Fibroblast of lung (primary cell): ENCODE results near the gene ACTN1. TPM values are rescaled to one million over a fixed set of nuclear protein-coding genes. Genes with fewer than 3 reads are reported as not detected.
A peak's percentile ranks its signal among the peaks of the same experiment; 100 is the strongest.

Source experiments
- DNase-seq, 2 donors: peaks; one replicate each; pipeline versions ENCODE4 v3.0.0 to v3.0.0-alpha.2; 2010; ENCODE audit warnings: low read depth in 2 of 2
- H2AFZ ChIP-seq: 2 replicates; pipeline ENCODE4 v1.5.1; 2012; ENCODE audit warnings: low read length, control low read depth, inconsistent platforms
- H3K27ac ChIP-seq: 2 replicates; pipeline ENCODE4 v1.5.1; 2011; ENCODE audit warnings: low read length, control low read depth; ENCODE audit not compliant: insufficient read depth
- H3K27me3 ChIP-seq: 2 replicates; pipeline ENCODE4 v1.5.1; 2011; ENCODE audit warnings: mild to moderate bottlenecking, low read length; ENCODE audit not compliant: control insufficient read depth, insufficient read depth
- H3K36me3 ChIP-seq: 2 replicates; pipeline ENCODE4 v1.5.1; 2011; ENCODE audit warnings: low read length; ENCODE audit not compliant: control insufficient read depth, insufficient read depth
- H3K4me1 ChIP-seq: 2 replicates; pipeline ENCODE4 v1.5.1; 2011; ENCODE audit warnings: low read length; ENCODE audit not compliant: control insufficient read depth, insufficient read depth; ENCODE audit errors: extremely low read depth
- H3K4me2 ChIP-seq: 2 replicates; pipeline ENCODE4 v1.5.1; 2011; ENCODE audit warnings: low read length, control low read depth; ENCODE audit not compliant: insufficient read depth; ENCODE audit errors: extremely low read depth
- H3K4me3 ChIP-seq, 4 experiments: fragments of 200-600 bp in 1 of 4; sonication (generic) in 1 of 4; replicated peaks in 1 of 4; 2 replicates each; pipeline ENCODE4 v1.5.1; 2011 to 2016; ENCODE audit warnings: low read length in 4 of 4, low read depth in 3 of 4, mild to moderate bottlenecking in 3 of 4, control low read depth in 2 of 4, inconsistent platforms in 1 of 4, mixed read lengths in 1 of 4; ENCODE audit not compliant: insufficient read depth in 1 of 4; ENCODE audit errors: control extremely low read depth in 1 of 4
- H3K79me2 ChIP-seq: 2 replicates; pipeline ENCODE4 v1.5.1; 2012; ENCODE audit warnings: mild to moderate bottlenecking, low read length, inconsistent platforms; ENCODE audit not compliant: control insufficient read depth, insufficient read depth
- H3K9ac ChIP-seq: 2 replicates; pipeline ENCODE4 v1.5.1; 2011; ENCODE audit warnings: mild to moderate bottlenecking, low read length, control low read depth; ENCODE audit not compliant: insufficient read depth
- H3K9me3 ChIP-seq: 2 replicates; pipeline ENCODE4 v1.5.1; 2012; ENCODE audit warnings: low read depth, low read length; ENCODE audit not compliant: control insufficient read depth, insufficient read depth
- H4K20me1 ChIP-seq: 2 replicates; pipeline ENCODE4 v1.5.1; 2011; ENCODE audit warnings: low read length; ENCODE audit not compliant: control insufficient read depth, insufficient read depth; ENCODE audit errors: extremely low read depth
- EZH2 ChIP-seq: IDR thresholded peaks from 2 replicates; pipeline ENCODE4 v1.5.1; 2012; ENCODE audit warnings: low read length, control low read depth, mild to moderate bottlenecking; ENCODE audit errors: missing control alignments
- polyA plus RNA-seq, 2 donors: library from polyadenylated mRNA; depleted of rRNA in 1 of 2; stranded (reverse) in 1 of 2; unstranded in 1 of 2; fragments of >200 nt; gene quantifications; 2 replicates each; pipeline ENCODE4 v1.2.1, GENCODE V29; 2011 to 2012; ENCODE audit warnings: missing spikeins in 1 of 2
- total RNA-seq: library from RNA; depleted of rRNA; stranded (reverse); fragments of >200 nt; gene quantifications from 2 replicates; pipeline ENCODE4 v1.2.1, GENCODE V29; 2014
- TF ChIP-seq, protein P1 (sequence below), 2 donors: IDR thresholded peaks in 1 of 2; conservative IDR thresholded peaks in 1 of 2; 1 replicate in 1 of 2; 2 replicates in 1 of 2; pipeline ENCODE4 v1.5.1; 2011 to 2012; ENCODE audit warnings: low read length in 2 of 2, control low read depth in 1 of 2, inconsistent platforms in 1 of 2, low read depth in 1 of 2, mild to moderate bottlenecking in 1 of 2

ACTN1 gene
- total and polyA plus RNA-seq, 2 donors (not counting 1 experiment from before 2014, with no cell fraction given), result 254 to 729 TPM

DNA sequence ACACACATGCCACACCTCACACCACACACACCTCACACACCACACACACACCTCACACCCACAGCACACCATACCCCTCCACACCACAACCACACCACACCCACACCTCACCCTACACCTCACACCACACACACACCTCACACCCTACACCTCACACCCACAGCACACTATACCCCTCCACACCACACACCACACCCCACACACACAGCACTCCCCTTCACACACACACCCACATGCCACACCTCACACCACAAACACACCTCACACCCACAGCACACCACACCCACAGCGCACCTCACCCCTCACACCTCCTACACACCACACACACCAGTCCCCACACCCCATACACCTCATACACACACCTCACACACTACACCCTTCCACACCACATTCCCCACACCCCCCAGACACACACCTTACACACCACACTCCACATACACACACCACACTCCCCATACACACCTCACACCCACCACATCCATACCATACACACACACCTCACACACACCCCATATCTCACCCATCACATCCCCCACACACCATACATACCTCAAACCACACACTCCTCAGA, 80.0 kb downstream of the ACTN1 start:
- no peak for DNase-seq
- Histone ChIP-seq H3K4me2 (no peak overlapping the region), H4K20me1 (no peaks in the 10 kb centered on the region), H2AFZ (no peak overlapping the region), H3K4me1 (peaks cover 9% of the 10 kb centered on the region), H3K27me3 (no peaks in the 10 kb centered on the region), H3K27ac (peak overlapping the region; percentile 23), H3K79me2 (peaks cover 34% of the 10 kb centered on the region), H3K36me3 (peaks cover 50% of the 10 kb centered on the region), H3K9ac (no peak overlapping the region), H3K9me3 (no peaks in the 10 kb centered on the region), H3K4me3 (no peak overlapping the region)
- no peak for TF ChIP-seq EZH2
- TF ChIP-seq, protein P1, sequence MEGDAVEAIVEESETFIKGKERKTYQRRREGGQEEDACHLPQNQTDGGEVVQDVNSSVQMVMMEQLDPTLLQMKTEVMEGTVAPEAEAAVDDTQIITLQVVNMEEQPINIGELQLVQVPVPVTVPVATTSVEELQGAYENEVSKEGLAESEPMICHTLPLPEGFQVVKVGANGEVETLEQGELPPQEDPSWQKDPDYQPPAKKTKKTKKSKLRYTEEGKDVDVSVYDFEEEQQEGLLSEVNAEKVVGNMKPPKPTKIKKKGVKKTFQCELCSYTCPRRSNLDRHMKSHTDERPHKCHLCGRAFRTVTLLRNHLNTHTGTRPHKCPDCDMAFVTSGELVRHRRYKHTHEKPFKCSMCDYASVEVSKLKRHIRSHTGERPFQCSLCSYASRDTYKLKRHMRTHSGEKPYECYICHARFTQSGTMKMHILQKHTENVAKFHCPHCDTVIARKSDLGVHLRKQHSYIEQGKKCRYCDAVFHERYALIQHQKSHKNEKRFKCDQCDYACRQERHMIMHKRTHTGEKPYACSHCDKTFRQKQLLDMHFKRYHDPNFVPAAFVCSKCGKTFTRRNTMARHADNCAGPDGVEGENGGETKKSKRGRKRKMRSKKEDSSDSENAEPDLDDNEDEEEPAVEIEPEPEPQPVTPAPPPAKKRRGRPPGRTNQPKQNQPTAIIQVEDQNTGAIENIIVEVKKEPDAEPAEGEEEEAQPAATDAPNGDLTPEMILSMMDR (conservative IDR thresholded peaks at IDR 0.05 in 1 of 2, IDR thresholded peaks at IDR 0.05 in 1 of 2; ENCODE audit: low read depth in 1 of 2, low read length in 2 of 2), result no peak

- H3K4me2 ChIP-seq, result no peak overlapping the region
- peaks cover 10% of the 10 kb centered on the region for H3K4me1 ChIP-seq
- no peaks in the 10 kb centered on the region for H3K27me3 ChIP-seq
- H3K79me2 ChIP-seq, result peaks cover 27% of the 10 kb centered on the region
- TF ChIP-seq EZH2, result no peak
- TF ChIP-seq, protein P1 (conservative IDR thresholded peaks at IDR 0.05 in 1 of 2, IDR thresholded peaks at IDR 0.05 in 1 of 2; ENCODE audit: low read depth in 1 of 2, low read length in 2 of 2), result no peak
- DNase-seq, result no peak
- no peak overlapping the region for H2AFZ ChIP-seq
- no peaks in the 10 kb centered on the region for H4K20me1 ChIP-seq
- H3K9ac ChIP-seq, result no peak overlapping the region
- H3K27ac ChIP-seq, result no peak overlapping the region
- no peaks in the 10 kb centered on the region for H3K9me3 ChIP-seq
- peaks cover 46% of the 10 kb centered on the region for H3K36me3 ChIP-seq
- no peak overlapping the region for H3K4me3 ChIP-seq
Observed at GRCh38 chr14:68898248-68899032, 80.7 kb downstream of the ACTN1 start.

GRCh38 chr14:68897559-68898155, 81.4 kb downstream of the ACTN1 start:
- Histone ChIP-seq H3K9me3 (no peaks in the 10 kb centered on the region), H3K4me3 (no peak overlapping the region), H4K20me1 (no peaks in the 10 kb centered on the region), H3K36me3 (peaks cover 52% of the 10 kb centered on the region), H2AFZ (no peak overlapping the region), H3K27ac (no peak overlapping the region), H3K79me2 (peaks cover 33% of the 10 kb centered on the region), H3K27me3 (no peaks in the 10 kb centered on the region), H3K9ac (no peak overlapping the region), H3K4me2 (no peak overlapping the region), H3K4me1 (peaks cover 10% of the 10 kb centered on the region)
- no peak for TF ChIP-seq EZH2
- TF ChIP-seq, protein P1 (conservative IDR thresholded peaks at IDR 0.05 in 1 of 2, IDR thresholded peaks at IDR 0.05 in 1 of 2; ENCODE audit: low read depth in 1 of 2, low read length in 2 of 2), result no peak
- no peak for DNase-seq
